Ovary (tissue), 10 donors: ENCODE measurements around the gene ACYP2. TPM values are rescaled to one million over a fixed set of nuclear protein-coding genes. Genes with fewer than 3 reads are reported as not detected.
A peak's percentile ranks its signal among the peaks of the same experiment; 100 is the strongest.
"Not testable (repeated sequence)": the region's sequence is repeated elsewhere in the genome, so short reads cannot be mapped to it uniquely, and the experiment has no call there.

Experiments used
- DNase-seq, 5 donors: peaks; one replicate each; pipeline ENCODE4 v3.0.0-alpha.2; 2019 to 2020
- H3K27ac ChIP-seq, 2 donors: fragments of 200-600 bp; one replicate each; pipeline versions ENCODE4 v1.5.1 to v1.8.0; 2019 to 2022
- H3K27me3 ChIP-seq: fragments of 200-600 bp; one replicate; pipeline ENCODE4 v1.8.0; 2022
- H3K36me3 ChIP-seq: fragments of 200-600 bp; sonication (generic); one replicate; pipeline ENCODE4 v1.5.1; 2019
- H3K4me1 ChIP-seq: one replicate; pipeline ENCODE4 v1.8.1; 2013; ENCODE audit warnings: mild to moderate bottlenecking, moderate library complexity; ENCODE audit not compliant: insufficient read depth
- H3K4me3 ChIP-seq: fragments of 200-600 bp; sonication (generic); one replicate; pipeline ENCODE4 v1.5.1; 2017
- H3K9me3 ChIP-seq, 2 donors: fragments of 200-600 bp in 1 of 2; sonication (generic) in 1 of 2; one replicate each; pipeline versions ENCODE4 v1.5.1 to v1.8.1; 2013 to 2019; ENCODE audit warnings: mild to moderate bottlenecking in 1 of 2, moderate library complexity in 1 of 2
- EP300 ChIP-seq: sonication (generic); formaldehyde crosslinking; IDR thresholded peaks from one replicate; pipeline ENCODE4 v1.6.1; 2017; ENCODE audit warnings: antibody characterized with exemption
- POLR2A ChIP-seq: fragments of 450-650 bp; IDR thresholded peaks from one replicate; pipeline ENCODE4 v1.6.1; 2017; ENCODE audit warnings: antibody characterized with exemption, mild to moderate bottlenecking, moderate library complexity
- WGBS, 3 donors: extraction: QIAGEN DNeasy Blood & Tissue Kit in 1 of 3; methylation state at CpG; one replicate each; pipeline versions ENCODE4 v1.1.5 to v1.1.7; 2013 to 2017; 5-methylcytosine and 5-hydroxymethylcytosine counted together
- intact Hi-C, 4 donors: fragments of 100-400 bp; cut with DNase I; formaldehyde crosslinking; loops; one replicate each; pipeline versions ENCODE4 v1.11.0 to v1.15.1; 2022 to 2023
- long read RNA-seq, 3 donors: library from polyadenylated mRNA in 2 of 3; unstranded in 2 of 3; transcript quantifications; one replicate each; pipeline ENCODE4 v2.0.0 and lab custom pipeline, GENCODE V29; 2021 to 2026
- polyA plus RNA-seq, 2 donors: library from polyadenylated mRNA; stranded (reverse); fragments of 200-250 nt in 1 of 2; fragments of 350-450 nt in 1 of 2; fragmentation: Illumina TruSeq in 1 of 2; extraction: RNeasy Lipid Tissue Mini Kit (QIAGEN cat#74804) in 1 of 2; gene quantifications; one replicate each; pipeline ENCODE4 v1.2.3, GENCODE V29; 2013 to 2014
- total RNA-seq, 7 donors: library from RNA; depleted of rRNA in 2 of 7; stranded (reverse); fragments of >200 nt in 2 of 7; fragmentation: NEBNext Ultra II Directional in 3 of 7; extraction: Animal tissue kit (Norgen Biotek cat#: 25700) in 3 of 7; gene quantifications; one replicate each; pipeline versions ENCODE4 v1.1.0 to v1.2.4, GENCODE V29; 2016 to 2023
- TF ChIP-seq, protein P1 (sequence below), 3 donors: fragments of 450-650 bp in 2 of 3; fragments of 200-600 bp in 1 of 3; IDR thresholded peaks; one replicate each; pipeline versions ENCODE4 v1.5.1 to v1.8.0; 2016 to 2022; ENCODE audit warnings: antibody characterized with exemption in 3 of 3, mild to moderate bottlenecking in 1 of 3
- donor health status: DM: no; HTN: no; CAD: no; lungs with moderate emphysema.
- donor health status: DM: no; HTN: no; CAD: no.
- donor health status: Bipolar disorder and iron deficiency.
- donor health status: DM: yes; HTN: yes; CAD: no.
- donor health status: DM: no; HTN: no; CAD: no.
- donor health status: DM: yes; HTN: yes; CAD: no.

Gene ACYP2
- 10 to 100 TPM; 10.4 to 18.5 (median 12.8) TPM for total RNA-seq
- 10 to 100 TPM; 15.6 to 27.1 TPM for polyA plus RNA-seq
- long read RNA-seq, donor 1, partial matches to known transcripts: 9 of 29 reads
- long read RNA-seq, donor 1, other reads (novel, unspliced or antisense): 19 of 29 reads
- long read RNA-seq, donor 2, partial matches to known transcripts: 0 of 1 reads
- long read RNA-seq, donor 2, other reads (novel, unspliced or antisense): 0 of 1 reads
- long read RNA-seq, donor 3, partial matches to known transcripts: 2 of 18 reads
- long read RNA-seq, donor 3, other reads (novel, unspliced or antisense): 15 of 18 reads

DNA sequence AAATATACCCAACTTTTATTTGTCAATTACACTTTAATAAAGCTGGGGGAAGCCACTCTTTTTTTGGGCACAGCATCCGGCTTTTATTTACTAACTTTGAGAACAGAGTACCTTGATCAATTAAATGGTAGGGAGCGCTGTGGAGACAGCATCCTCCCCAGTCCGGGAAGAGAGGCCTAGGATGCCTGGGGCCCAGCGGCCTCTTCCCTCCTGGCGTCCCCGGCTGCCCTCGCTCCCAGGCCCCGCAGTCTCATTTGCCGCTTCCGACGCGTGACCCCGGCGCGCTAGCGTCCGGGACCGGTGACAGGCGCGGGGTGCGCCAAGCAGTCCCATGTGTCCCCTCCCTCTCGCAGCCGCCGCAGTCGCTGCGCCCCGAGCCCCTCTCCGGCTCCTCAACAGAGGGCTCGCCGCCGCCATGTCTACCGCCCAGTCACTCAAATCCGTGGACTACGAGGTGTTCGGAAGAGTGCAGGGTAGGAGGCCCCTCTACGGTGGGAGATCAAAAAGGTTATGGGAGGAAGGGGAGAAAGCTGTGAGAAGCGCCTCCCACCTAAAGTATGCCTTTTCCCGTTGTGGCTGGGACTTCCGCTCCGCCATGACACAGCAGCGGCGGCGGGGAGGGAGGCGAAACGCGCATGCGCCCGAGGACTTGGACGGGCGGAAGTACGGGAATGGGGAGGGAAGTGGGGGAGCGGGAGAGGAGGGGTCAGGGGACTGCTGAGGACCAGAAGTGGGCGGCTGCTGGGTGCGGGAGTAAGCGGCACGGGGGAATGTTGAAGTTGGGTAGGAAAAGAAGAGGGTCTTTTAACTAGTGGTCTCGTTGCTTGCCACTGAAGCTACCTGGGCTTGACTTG lies at the start of gene ACYP2:
Gene ACYP2, plus strand, starts transcription at position 332 of the 854 bp plus-strand sequence.
- TF ChIP-seq POLR2A (peak; percentile 92), EP300 (no peak)
- TF ChIP-seq, protein P1, sequence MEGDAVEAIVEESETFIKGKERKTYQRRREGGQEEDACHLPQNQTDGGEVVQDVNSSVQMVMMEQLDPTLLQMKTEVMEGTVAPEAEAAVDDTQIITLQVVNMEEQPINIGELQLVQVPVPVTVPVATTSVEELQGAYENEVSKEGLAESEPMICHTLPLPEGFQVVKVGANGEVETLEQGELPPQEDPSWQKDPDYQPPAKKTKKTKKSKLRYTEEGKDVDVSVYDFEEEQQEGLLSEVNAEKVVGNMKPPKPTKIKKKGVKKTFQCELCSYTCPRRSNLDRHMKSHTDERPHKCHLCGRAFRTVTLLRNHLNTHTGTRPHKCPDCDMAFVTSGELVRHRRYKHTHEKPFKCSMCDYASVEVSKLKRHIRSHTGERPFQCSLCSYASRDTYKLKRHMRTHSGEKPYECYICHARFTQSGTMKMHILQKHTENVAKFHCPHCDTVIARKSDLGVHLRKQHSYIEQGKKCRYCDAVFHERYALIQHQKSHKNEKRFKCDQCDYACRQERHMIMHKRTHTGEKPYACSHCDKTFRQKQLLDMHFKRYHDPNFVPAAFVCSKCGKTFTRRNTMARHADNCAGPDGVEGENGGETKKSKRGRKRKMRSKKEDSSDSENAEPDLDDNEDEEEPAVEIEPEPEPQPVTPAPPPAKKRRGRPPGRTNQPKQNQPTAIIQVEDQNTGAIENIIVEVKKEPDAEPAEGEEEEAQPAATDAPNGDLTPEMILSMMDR (IDR thresholded peaks at IDR 0.05): peak in 1 of 3 donors; percentile 20
- intact Hi-C loops: loop anchor here in 1 of 4 donors (10.0 kb wide), 1 partner anchor 141 kb away; the partner anchor contains the start of gene PSME4
- H3K4me1 ChIP-seq: peaks cover 2% of the 10 kb centered on the region
- no peaks in the 10 kb centered on the region for H3K36me3 ChIP-seq
- WGBS, 3 donors: 0 to 1% (median 1%) methylated on average over 37 to 57 of the region's 57 CpGs
- peaks cover 0 to 1% of the 10 kb centered on the region in 2 donors for H3K9me3 ChIP-seq
- DNase-seq: peak; percentile 94 to 97 (median 96)
- peak within 1 kb of the TSS; percentile 96 to 99 for H3K27ac ChIP-seq
- peak within 1 kb of the TSS; percentile 80 for H3K4me3 ChIP-seq
- no peaks in the 10 kb centered on the region for H3K27me3 ChIP-seq

DNA sequence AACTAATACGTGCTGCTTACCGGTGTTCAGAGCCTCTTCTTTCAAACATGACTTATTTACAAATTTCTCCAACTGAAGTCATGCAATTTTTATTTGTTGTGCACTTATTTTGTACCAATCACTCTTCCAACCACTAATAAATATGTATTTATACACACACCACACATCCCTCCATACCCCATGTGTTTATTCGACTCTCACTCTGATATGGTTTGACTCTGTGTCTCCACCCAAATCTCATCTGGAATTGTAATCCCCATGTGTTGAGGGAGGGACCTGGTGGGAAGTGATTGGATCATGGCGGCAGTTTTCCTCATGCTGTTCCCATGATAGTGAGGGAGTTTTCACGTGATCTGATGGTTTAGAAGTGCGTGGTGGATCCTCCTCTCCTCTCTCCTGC lies 49.5 kb upstream of the ACYP2 start:
- 94 to 98% (median 98%) methylated on average over 6 of the region's 6 CpGs for WGBS, 3 donors

DNA sequence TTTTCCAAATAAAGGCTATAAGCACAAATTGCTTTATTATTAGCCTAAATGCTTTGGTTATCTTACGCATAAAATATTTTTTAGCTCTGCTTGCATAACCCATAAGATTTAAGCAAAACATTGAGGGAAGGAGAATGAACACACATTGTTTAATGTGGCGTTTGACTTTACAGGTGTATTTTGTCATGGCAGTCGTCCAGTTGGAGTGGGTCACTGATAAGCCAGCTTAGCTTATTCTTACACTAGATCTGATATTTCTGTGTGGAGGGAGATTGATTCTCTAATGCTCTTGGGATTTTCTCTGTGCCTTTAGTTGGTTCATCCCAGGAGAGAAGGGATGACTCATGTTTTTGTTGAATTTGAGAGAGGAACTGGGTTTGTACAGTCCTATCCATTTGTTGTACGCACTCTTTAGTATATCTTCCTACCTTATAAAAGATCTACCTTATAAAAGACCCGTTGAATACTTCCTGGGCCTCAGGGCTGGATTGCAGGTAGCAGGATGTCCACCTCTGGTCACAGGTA lies 47.5 kb upstream of the ACYP2 start:
- Histone ChIP-seq H3K27me3 (no peaks in the 10 kb centered on the region), H3K36me3 (no peaks in the 10 kb centered on the region), H3K4me3 (no peak overlapping the region), H3K4me1 (no peaks in the 10 kb centered on the region), H3K27ac (no peak overlapping the region), H3K9me3 (no peaks in the 10 kb centered on the region)
- WGBS, 3 donors: 45 to 53% (median 51%) methylated on average over 5 of the region's 5 CpGs
- TF ChIP-seq, protein P1 (IDR thresholded peaks at IDR 0.05): no peak
- TF ChIP-seq EP300 (no peak), POLR2A (no peak)
- no peak for DNase-seq
- intact Hi-C loops: no loop called here

More for the DNA sequence above, 49.5 kb upstream of the ACYP2 start:
- no peaks in the 10 kb centered on the region for H3K36me3 ChIP-seq
- intact Hi-C loops: no loop called here
- no peak overlapping the region for H3K27ac ChIP-seq
- no peak overlapping the region for H3K4me3 ChIP-seq
- H3K9me3 ChIP-seq: no peaks in the 10 kb centered on the region
- no peaks in the 10 kb centered on the region for H3K27me3 ChIP-seq
- TF ChIP-seq, protein P1 (IDR thresholded peaks at IDR 0.05): no peak
- no peak for TF ChIP-seq POLR2A
- TF ChIP-seq EP300: no peak
- no peaks in the 10 kb centered on the region for H3K4me1 ChIP-seq
- no peak for DNase-seq

DNA sequence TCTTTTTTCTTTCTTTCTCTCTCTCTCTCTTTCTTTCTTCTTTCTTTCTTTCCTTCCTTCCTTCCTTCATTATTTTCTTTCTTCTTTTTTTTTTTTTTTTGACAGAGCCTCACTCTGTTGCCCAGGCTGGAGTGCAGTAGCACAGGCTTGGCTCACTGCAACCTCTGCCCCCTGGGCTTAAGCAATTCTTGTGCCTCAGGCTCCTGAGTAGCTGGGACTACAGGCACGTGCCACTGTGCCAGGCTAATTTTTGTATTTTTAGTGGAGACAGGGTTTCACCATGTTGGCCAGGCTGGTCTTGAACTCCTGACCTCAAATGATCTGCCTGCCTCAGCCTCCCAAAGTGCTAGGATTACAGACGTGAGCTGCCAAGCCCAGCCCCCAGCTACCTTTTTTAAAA lies 42.9 kb upstream of the ACYP2 start:
- H3K4me3 ChIP-seq, intact Hi-C loops, H3K4me1 ChIP-seq, H3K9me3 ChIP-seq, H3K27ac ChIP-seq, DNase-seq, H3K27me3 ChIP-seq, H3K36me3 ChIP-seq: not testable (repeated sequence)
- 64 to 70% (median 69%) methylated on average over 2 of the region's 2 CpGs for WGBS, 3 donors
